ENCODE data around the gene CCR1. TPM values are rescaled to one million over a fixed set of nuclear protein-coding genes. Genes with fewer than 3 reads are reported as not detected.

CCR1 gene
- total and polyA plus RNA-seq, 2 of the 4 experiments (the other 2 are of a cell fraction), result not detected

GRCh38 chr3:46186471-46187340 is 21.4 kb downstream of the CCR1 start (continued):
- no peak for TF ChIP-seq MXI1 (IDR thresholded peaks at IDR 0.05; ENCODE audit: borderline replicate concordance, low read depth, low read length)

DNA sequence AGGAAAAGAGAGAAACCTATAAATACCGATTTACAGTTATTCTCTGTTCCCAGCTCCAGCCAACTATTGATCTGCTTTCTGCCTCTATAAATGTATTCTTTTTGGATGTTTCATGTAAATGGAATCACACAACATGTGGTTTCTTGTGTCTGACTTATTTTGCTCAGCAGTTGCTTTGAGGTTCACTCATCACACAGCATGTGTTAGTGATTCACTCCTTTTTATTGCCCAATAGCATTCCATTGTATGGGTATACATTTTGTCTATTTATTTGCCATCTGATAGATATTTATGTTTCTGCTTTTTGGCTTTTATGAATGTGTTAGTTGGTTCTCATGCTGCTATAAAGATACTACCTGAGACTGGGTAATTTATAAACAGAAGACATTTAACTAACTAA is 23.6 kb downstream of the CCR1 start:
- CTCF ChIA-PET, result no interaction called here
- H3K9ac ChIP-seq (ENCODE audit: low read depth, low read length), result no peak overlapping the region
- in situ Hi-C loops (cut with MboI; ENCODE audit: low sequenced_read_pairs) (no loop called here), intact Hi-C loops (cut with micrococcal nuclease) (no loop called here), dilution Hi-C loops (cut with HindIII; ENCODE audit: low sequenced_read_pairs, unreplicated experiment) (no loop called here)
- H3K9me1 ChIP-seq (ENCODE audit: insufficient read depth, low read length), result no peaks in the 10 kb centered on the region
- WGBS, 2 experiments (ENCODE audit: extremely low coverage in 2 of 2, insufficient read length in 1 of 2), result no CpG with 5 or more reads among the region's 1 CpG
- peak; percentile 91 for TF ChIP-seq CEBPB (IDR thresholded peaks at IDR 0.05; ENCODE audit: low read depth, low read length)
- no peak for TF ChIP-seq MXI1 (IDR thresholded peaks at IDR 0.05; ENCODE audit: borderline replicate concordance, low read depth, low read length)
- peak; percentile 8; the same call in 1 of the 2 replicates for TF ChIP-seq FOS (IDR thresholded peaks at IDR 0.05; ENCODE audit: low read depth, low read length)
- H3K18ac ChIP-seq (ENCODE audit: low read depth, low read length), result no peak overlapping the region
- no peaks in the 10 kb centered on the region for H3K79me1 ChIP-seq (ENCODE audit: low read depth in 1 of 2, low read length in 2 of 2)
- no peaks in the 10 kb centered on the region for H3K27me3 ChIP-seq (ENCODE audit: control insufficient read depth, insufficient read depth, low read length)
- no peaks in the 10 kb centered on the region for H3K4me1 ChIP-seq (ENCODE audit: control insufficient read depth, insufficient read depth, low read length)
- H3K4me3 ChIP-seq (ENCODE audit: insufficient read depth, low read depth, low read length), result no peak overlapping the region
- H3K9me3 ChIP-seq (ENCODE audit: control insufficient read depth, insufficient read depth, low read length), result no peaks in the 10 kb centered on the region
- H4K20me1 ChIP-seq (ENCODE audit: insufficient read depth, low read length), result no peaks in the 10 kb centered on the region
- peak; percentile 64 for DNase-seq
- no peak overlapping the region for H4K91ac ChIP-seq (ENCODE audit: insufficient read depth, low read depth, low read length)
- POLR2A ChIA-PET (ENCODE audit: unreplicated experiment), result no interaction called here
- H3K23ac ChIP-seq (ENCODE audit: low read depth, low read length), result no peak overlapping the region
- ATAC-seq (ENCODE audit: low read depth), result peak; percentile 44
- H3K4ac ChIP-seq (ENCODE audit: low read depth, low read length), result no peak overlapping the region
- no peak overlapping the region for H2BK120ac ChIP-seq (ENCODE audit: low read depth, low read length)
- H2AK5ac ChIP-seq (ENCODE audit: low read depth, low read length), result no peak overlapping the region
- no peak overlapping the region for H2BK20ac ChIP-seq (ENCODE audit: low read depth, low read length)
- no peak overlapping the region for H3K14ac ChIP-seq (replicated peaks; ENCODE audit: low read depth, low read length)
- H3K56ac ChIP-seq (ENCODE audit: extremely low read depth, insufficient read depth, low read length), result no peak overlapping the region
- no peak overlapping the region for H2AK9ac ChIP-seq (replicated peaks; ENCODE audit: low read depth, low read length, poor library complexity)
- no peak overlapping the region for H3K27ac ChIP-seq (ENCODE audit: insufficient read depth, low read length)
- no peaks in the 10 kb centered on the region for H3K36me3 ChIP-seq (ENCODE audit: control insufficient read depth, insufficient read depth, low read length)
- no peak overlapping the region for H4K5ac ChIP-seq (ENCODE audit: low read depth, low read length)
- no peak overlapping the region for H3K4me2 ChIP-seq (ENCODE audit: low read depth, low read length)
- H2BK15ac ChIP-seq (ENCODE audit: low read depth, low read length), result no peak overlapping the region
- no peak overlapping the region for H2AFZ ChIP-seq (replicated peaks; ENCODE audit: low read length, poor library complexity)
- H4K8ac ChIP-seq (ENCODE audit: low read depth in 2 of 2, low read length in 2 of 2), result no peak overlapping the region
- no peak overlapping the region for H2BK5ac ChIP-seq (ENCODE audit: low read depth, low read length, poor library complexity, severe bottlenecking)
- no TSS peak for BruUV-seq (replicated peaks)

Measured in IMR-90 (cell line).